IPS DF 6.9 (cell line): ENCODE measurements around the gene MRPS10.

Experiments used
- DNase-seq: peaks from one replicate; pipeline ENCODE4 v3.0.0-alpha.2; 2013; ENCODE audit warnings: low read depth, low spot score
- H3K27ac ChIP-seq: one replicate; pipeline ENCODE4 v1.5.1; 2013; ENCODE audit warnings: low read length, control low read depth
- H3K27me3 ChIP-seq: 2 replicates; pipeline ENCODE4 v1.6.1; 2013; ENCODE audit warnings: mild to moderate bottlenecking, low read length; ENCODE audit not compliant: control insufficient read depth, insufficient read depth
- H3K36me3 ChIP-seq: 2 replicates; pipeline ENCODE4 v1.6.1; 2013; ENCODE audit warnings: low read length; ENCODE audit not compliant: control insufficient read depth, insufficient read depth
- H3K4me1 ChIP-seq: 2 replicates; pipeline ENCODE4 v1.6.1; 2013; ENCODE audit warnings: low read length; ENCODE audit not compliant: control insufficient read depth, insufficient read depth
- H3K4me3 ChIP-seq: 2 replicates; pipeline ENCODE4 v1.5.1; 2013; ENCODE audit warnings: mild to moderate bottlenecking, low read length
- H3K9me3 ChIP-seq: 2 replicates; pipeline ENCODE4 v1.6.1; 2013; ENCODE audit warnings: low read length, inconsistent platforms; ENCODE audit not compliant: control insufficient read depth, insufficient read depth
- WGBS: extraction: QIAGEN DNeasy Blood & Tissue Kit; methylation state at CpG from one replicate; pipeline ENCODE4 v1.1.7; 2013; ENCODE audit warnings: mixed read lengths, missing lambda C conversion rate; ENCODE audit not compliant: insufficient read length, insufficient coverage; 5-methylcytosine and 5-hydroxymethylcytosine counted together

The MRPS10 gene

DNA sequence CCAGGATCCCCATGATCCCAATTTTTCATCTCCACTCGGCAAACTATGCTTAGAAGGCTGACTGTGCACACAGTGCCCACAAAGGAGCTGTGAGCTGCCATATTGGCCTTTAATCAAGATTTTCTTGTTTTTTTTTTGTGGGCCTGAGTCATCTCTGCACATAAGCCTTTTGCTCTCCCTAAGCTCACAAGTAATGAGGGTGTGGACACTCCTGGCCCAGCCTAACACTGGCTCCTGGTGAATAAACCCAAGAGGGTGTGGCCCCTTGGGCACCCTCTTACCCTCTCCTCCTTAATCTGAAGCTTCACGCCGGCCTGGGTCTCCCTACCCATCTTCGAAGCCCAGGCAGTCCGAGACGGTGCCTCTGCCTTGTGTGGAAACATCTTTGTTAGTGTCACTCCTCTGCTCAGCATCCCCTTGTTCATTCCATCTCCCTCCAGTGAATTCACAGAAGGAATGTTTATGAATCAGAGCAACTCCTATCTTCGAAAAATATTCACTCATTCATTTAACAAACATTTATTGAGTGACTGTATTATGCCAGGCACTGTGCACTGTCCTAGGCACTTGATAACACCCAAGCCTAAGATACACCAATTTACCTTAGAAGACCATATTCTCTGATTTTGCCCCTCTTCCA lies 22.2 kb upstream of the MRPS10 start:
- WGBS = no CpG with 5 or more reads among the region's 7 CpGs
- no peaks in the 10 kb centered on the region for H3K27me3 ChIP-seq
- no peaks in the 10 kb centered on the region for H3K9me3 ChIP-seq
- peaks cover 5% of the 10 kb centered on the region; the same call in 1 of the 2 replicates for H3K36me3 ChIP-seq
- no peak overlapping the region for H3K27ac ChIP-seq
- no peaks in the 10 kb centered on the region; the same call in 1 of the 2 replicates for H3K4me1 ChIP-seq
- DNase-seq = no peak
- H3K4me3 ChIP-seq = no peak overlapping the region

DNA sequence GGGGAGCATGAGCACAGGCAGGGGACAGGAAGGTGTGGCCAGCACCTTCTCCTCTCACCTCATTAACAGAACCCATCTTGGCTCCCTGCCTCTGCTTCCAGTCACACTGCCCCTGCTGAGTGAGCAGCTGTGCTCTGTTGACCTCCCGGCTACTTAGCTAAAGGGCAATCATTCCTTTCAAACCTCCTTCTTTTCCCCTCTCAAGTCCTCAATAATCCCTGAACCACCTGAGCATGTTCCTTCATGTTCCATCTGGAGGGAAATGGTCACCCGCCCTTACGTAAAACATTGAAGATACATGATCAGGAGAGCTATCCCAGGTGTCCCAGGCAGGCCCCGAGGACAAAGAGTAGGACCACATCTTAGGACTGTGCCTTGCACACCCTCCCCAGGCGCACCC lies 21.7 kb upstream of the MRPS10 start:
- Histone ChIP-seq H3K36me3 (peaks cover 5% of the 10 kb centered on the region; the same call in 1 of the 2 replicates), H3K9me3 (no peaks in the 10 kb centered on the region), H3K4me1 (no peaks in the 10 kb centered on the region), H3K27me3 (no peaks in the 10 kb centered on the region), H3K4me3 (no peak overlapping the region), H3K27ac (no peak overlapping the region)
- no peak for DNase-seq
- WGBS = no CpG with 5 or more reads among the region's 5 CpGs

DNA sequence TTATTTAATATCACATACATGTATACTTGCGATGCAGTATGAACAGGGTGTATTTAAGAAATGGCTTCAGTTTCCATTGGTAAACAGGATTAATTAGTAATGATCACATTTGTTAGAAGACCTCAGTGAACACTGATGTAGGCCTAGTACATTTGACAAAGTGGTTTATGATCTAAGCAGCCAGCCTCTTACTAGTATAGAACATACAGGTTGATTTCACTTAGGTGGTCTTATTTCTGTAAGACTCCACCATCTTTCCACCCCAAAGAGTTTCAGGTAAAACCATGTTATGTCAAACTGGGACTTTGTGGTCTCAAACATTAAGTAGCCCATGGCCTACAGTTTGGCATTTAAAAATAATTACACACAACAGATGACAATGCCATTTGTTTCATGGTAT lies 20.2 kb upstream of the MRPS10 start:
- no CpG with 5 or more reads among the region's 1 CpG for WGBS
- no peak for DNase-seq
- Histone ChIP-seq H3K4me1 (no peaks in the 10 kb centered on the region), H3K9me3 (no peaks in the 10 kb centered on the region), H3K36me3 (peaks cover 2% of the 10 kb centered on the region; the same call in 1 of the 2 replicates), H3K27ac (no peak overlapping the region), H3K27me3 (no peaks in the 10 kb centered on the region), H3K4me3 (no peak overlapping the region)

DNA sequence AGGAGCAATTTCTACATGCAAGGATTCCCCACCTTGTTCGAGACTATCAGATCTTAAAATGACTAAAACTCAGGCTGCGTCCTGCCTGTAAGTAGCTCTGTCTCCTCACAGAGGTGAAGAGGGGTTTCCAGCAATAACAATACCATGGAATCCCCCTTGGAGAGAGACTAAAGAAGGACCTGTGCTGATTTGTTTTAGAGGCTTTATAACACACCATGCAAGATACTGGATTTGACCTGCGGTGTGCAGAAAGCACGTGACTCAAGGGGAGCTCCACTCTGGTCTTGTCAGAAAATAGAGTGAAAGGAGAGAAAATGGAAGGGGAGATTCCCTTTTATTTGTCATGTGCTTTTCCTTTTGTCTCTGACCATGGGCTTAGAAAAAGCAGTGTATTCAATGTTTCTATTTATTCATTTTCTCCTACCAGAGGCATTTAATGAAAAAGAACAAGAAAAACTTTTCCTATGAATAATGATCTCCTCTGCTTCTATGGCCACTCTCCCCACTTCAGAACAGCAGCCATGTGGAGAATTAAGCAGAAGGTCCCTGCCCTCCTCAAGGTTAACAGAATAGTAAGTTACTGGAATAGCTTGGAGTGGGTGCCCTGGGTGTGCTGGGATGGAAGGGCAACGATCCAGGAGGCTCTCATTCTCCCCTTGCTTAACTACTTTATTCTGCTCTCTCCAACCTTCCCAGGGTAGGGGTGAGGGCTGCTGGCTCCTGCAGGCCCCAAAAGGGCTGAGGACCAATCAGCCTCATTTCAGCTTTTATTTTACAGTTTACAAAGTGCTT lies 19.2 kb upstream of the MRPS10 start:
- WGBS = no CpG with 5 or more reads among the region's 5 CpGs
- H3K9me3 ChIP-seq = no peaks in the 10 kb centered on the region
- H3K27ac ChIP-seq = no peak overlapping the region
- H3K27me3 ChIP-seq = no peaks in the 10 kb centered on the region
- H3K4me1 ChIP-seq = no peaks in the 10 kb centered on the region
- no peak for DNase-seq
- H3K36me3 ChIP-seq = peaks cover 6% of the 10 kb centered on the region; the same call in 1 of the 2 replicates
- H3K4me3 ChIP-seq = no peak overlapping the region

DNA sequence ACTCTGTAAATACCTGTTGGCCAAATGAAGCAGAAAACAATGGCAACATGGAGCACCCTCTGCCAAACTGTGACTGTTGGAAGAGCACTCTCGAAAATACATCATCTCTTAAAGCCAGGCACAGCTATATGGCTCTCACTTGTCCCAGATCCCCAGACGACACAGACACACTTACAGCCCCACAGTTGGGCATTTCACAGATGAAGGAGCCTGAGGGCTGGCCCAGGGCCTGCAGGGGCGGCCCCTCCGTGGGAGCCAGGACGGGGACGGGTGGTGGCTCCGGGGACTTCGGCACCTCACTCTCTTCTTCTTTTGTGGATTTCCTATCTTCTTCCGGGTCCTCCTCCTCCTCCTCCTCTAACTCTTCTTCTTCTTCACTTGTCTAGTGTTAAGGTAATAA lies 18.4 kb upstream of the MRPS10 start:
- no peak overlapping the region for H3K27ac ChIP-seq
- no peaks in the 10 kb centered on the region for H3K4me1 ChIP-seq

DNA sequence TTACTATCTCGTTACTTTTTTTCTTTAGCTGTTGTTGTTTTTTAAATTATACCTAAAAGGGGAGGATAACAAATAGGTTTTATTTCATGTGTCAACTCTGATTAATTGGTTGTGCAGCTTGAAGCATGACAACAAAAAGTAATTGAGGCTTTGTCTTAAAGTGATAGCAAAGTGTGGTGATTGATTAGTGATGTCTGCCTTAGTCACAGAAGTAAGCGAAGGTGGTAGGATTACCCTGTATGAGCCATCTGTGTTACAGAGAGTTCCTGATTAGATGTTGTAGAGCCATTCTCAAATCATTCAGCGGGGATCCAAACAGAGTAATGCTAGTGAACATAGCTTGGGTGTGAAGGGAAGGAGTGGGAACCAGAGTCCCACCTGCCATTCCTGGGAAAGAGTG lies 14.4 kb upstream of the MRPS10 start:
- WGBS = no CpG with 5 or more reads among the region's 3 CpGs
- no peak overlapping the region for H3K4me3 ChIP-seq
- H3K9me3 ChIP-seq = no peaks in the 10 kb centered on the region
- DNase-seq = no peak
- H3K27ac ChIP-seq = no peak overlapping the region
- H3K4me1 ChIP-seq = no peaks in the 10 kb centered on the region
- H3K27me3 ChIP-seq = no peaks in the 10 kb centered on the region
- peaks cover 9% of the 10 kb centered on the region; the same call in 1 of the 2 replicates for H3K36me3 ChIP-seq

More for the DNA sequence above, 18.4 kb upstream of the MRPS10 start:
- H3K4me3 ChIP-seq = no peak overlapping the region
- no peaks in the 10 kb centered on the region for H3K9me3 ChIP-seq
- no peaks in the 10 kb centered on the region for H3K27me3 ChIP-seq
- peaks cover 6% of the 10 kb centered on the region; the same call in 1 of the 2 replicates for H3K36me3 ChIP-seq
- whole genome bisulfite sequencing = no CpG with 5 or more reads among the region's 9 CpGs
- DNase-seq = no peak

DNA sequence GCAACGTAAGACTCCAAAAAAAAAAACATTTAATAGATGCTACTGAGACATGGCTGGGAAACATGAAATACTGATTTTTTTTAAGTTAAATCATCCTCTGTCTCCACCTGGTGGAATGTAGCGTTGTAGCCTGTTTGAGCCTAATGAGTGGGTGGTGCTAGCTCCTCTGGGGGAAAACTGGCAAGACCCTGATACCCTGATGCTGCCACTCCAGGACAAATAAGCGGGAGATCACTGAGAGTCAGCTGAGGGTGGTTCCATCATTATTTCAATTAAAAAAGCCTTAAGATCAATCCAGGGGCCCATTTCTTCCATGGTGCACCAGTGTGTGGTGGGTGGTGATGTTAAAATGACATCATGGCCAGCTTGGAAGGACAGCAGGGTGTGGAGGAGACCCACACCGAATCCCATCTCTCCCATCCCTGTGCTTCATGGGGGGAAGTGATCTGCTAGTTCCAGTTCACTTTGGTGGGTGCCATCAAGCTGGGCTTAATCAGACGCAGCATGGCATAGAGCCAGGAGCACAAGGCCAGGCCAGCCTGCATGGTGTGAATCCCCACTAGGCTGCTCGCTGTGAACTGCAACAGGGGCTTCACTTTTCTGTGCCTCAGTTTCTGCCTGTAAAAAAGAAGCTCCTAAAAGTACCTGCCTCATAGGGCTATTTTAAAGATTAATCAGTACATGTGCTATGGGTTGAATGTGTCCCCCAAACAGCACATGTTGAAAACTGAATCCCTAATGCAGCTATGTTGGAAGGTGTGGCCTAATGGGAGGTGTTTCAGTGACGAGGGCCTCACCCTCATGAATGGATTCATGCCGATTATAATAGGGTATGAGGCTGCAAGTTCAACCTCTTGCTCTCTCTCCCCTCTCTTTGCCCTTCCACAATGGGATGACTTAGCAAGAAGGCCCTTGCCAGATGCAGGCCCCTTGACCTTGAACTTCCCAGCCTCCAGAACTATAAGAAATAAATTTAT lies 13.0 kb upstream of the MRPS10 start:
- Histone ChIP-seq H3K27ac (no peak overlapping the region), H3K4me1 (no peaks in the 10 kb centered on the region), H3K9me3 (no peaks in the 10 kb centered on the region), H3K4me3 (no peak overlapping the region), H3K36me3 (peaks cover 9% of the 10 kb centered on the region; the same call in 1 of the 2 replicates), H3K27me3 (no peaks in the 10 kb centered on the region)
- no CpG with 5 or more reads among the region's 8 CpGs for WGBS
- DNase-seq = no peak

DNA sequence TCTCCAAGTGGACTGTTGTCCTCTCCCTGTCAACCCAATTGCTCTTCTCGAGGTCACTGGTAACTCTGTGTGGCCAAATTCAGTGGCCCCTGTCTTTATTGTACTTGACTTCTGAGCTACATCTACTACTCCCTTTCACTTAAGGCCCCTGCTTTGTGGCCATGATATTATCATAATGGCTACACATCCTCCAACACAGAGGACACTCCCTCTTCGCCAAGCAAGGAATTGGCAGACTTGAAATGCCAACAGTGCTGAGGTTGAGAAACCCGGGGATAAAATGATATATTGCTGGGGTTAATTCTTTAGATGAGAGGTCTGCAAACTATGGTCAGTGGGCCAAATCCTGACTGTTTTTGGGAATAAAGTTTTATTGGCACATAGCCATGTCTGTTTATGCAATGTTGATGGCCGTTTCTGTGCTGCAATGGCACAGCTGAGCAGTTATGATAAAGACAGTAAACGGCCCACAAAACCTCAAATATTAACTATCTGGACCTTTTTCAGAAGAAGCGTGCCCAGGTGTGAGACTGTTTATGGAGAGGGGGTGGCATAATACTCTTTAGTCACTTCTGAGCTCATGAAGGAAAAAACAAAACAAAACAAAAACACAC lies 12.0 kb upstream of the MRPS10 start:
- WGBS = no CpG with 5 or more reads among the region's 6 CpGs
- H3K4me1 ChIP-seq = no peaks in the 10 kb centered on the region
- peaks cover 9% of the 10 kb centered on the region; the same call in 1 of the 2 replicates for H3K36me3 ChIP-seq
- H3K4me3 ChIP-seq = no peak overlapping the region
- H3K27ac ChIP-seq = no peak overlapping the region
- no peak for DNase-seq
- no peaks in the 10 kb centered on the region for H3K27me3 ChIP-seq
- no peaks in the 10 kb centered on the region for H3K9me3 ChIP-seq

DNA sequence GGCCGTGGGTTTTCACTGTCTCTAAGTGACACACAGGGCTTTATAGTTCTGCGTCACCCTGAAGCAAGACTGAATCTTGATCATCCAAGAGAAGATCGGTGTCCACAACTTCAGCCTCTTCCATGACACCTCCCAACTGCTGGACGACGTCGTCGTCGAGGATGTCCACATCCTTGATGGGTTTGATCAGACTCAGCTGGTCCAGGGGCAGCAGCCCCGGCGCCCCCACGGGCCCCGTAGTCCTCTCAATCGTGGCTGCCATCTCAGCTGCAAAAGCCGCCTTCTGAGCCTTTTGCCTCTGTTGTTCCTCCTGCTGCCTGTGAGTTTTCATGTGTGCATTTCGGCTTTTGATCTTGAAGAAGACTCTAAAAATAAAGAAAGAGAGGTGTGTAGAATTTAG lies 10.6 kb upstream of the MRPS10 start:
- H3K36me3 ChIP-seq = peaks cover 9% of the 10 kb centered on the region; the same call in 1 of the 2 replicates
- no CpG with 5 or more reads among the region's 15 CpGs for WGBS
- no peaks in the 10 kb centered on the region for H3K27me3 ChIP-seq
- H3K4me3 ChIP-seq = no peak overlapping the region
- no peaks in the 10 kb centered on the region for H3K4me1 ChIP-seq
- DNase-seq = no peak
- H3K9me3 ChIP-seq = no peaks in the 10 kb centered on the region
- no peak overlapping the region for H3K27ac ChIP-seq
